A549 treated with Hydrocortisone at 1 μM for 4 hours (cell line): ENCODE data around the gene GSK3B. TPM values are rescaled to one million over a fixed set of nuclear protein-coding genes. Genes with fewer than 3 reads are reported as not detected.

Experiments used
- total RNA-seq: library from RNA; stranded (reverse); fragments of 200-300 nt; extraction: Qiagen RNA extraction; gene quantifications from 5 replicates; pipeline ENCODE4 v1.2.3, GENCODE V29; 2022

GSK3B gene
- total RNA-seq, result 22.7 to 30.1 TPM (median 27.0 TPM) in 5 replicates

GRCh38 chr3:120093911-120094775 lies at the start of gene GSK3B:
Gene GSK3B (minus strand): TSS chr3:120094447. CDS start chr3:120093434, 1,013 bp downstream.

DNA sequence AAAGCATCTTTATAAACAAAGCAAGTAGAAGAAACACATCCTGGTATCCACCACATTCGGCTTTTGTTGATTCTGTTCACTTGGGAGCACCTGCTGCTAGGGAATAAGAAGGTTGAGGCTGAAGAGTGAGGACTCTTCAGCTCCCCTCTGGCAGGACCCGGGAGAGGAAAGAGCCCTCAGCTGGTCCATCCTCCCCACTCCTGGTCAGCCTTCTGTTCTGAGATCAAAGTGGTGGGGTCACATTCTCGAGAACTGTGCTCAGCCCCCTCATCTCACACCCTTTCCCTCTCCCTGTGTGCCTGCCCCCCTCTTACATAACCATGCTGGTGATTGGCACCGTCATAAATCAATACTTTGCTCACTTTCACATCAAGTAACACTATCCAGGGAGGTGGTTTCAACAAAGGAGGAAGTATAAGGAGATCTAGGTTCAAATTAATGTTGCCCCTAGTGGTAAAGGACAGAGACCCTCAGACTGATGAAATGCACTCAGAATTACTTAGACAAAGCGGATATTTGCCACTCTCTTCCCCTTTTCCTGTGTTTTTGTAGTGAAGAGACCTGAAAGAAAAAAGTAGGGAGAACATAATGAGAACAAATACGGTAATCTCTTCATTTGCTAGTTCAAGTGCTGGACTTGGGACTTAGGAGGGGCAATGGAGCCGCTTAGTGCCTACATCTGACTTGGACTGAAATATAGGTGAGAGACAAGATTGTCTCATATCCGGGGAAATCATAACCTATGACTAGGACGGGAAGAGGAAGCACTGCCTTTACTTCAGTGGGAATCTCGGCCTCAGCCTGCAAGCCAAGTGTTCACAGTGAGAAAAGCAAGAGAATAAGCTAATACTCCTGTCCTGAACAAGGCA lies 312.7 kb downstream of the GSK3B start, which contains the start of gene NR1I2:
NR1I2 (plus strand) TSS at position 772 of the 869 bp plus-strand sequence.

Other genes with a start within 250 kb of the GSK3B start
- 0.24 to 0.49 TPM (median 0.36 TPM) in 5 replicates for gene GPR156, start 190.8 kb upstream of the GSK3B start, total RNA-seq